Suppressor macrophage treated with lipopolysaccharide for 4 hours (primary cell): ENCODE data around the gene UNCX.

Experiments
- DNase-seq: peaks from one replicate; pipeline ENCODE4 v3.0.0-alpha.2; 2020

The UNCX gene

DNA sequence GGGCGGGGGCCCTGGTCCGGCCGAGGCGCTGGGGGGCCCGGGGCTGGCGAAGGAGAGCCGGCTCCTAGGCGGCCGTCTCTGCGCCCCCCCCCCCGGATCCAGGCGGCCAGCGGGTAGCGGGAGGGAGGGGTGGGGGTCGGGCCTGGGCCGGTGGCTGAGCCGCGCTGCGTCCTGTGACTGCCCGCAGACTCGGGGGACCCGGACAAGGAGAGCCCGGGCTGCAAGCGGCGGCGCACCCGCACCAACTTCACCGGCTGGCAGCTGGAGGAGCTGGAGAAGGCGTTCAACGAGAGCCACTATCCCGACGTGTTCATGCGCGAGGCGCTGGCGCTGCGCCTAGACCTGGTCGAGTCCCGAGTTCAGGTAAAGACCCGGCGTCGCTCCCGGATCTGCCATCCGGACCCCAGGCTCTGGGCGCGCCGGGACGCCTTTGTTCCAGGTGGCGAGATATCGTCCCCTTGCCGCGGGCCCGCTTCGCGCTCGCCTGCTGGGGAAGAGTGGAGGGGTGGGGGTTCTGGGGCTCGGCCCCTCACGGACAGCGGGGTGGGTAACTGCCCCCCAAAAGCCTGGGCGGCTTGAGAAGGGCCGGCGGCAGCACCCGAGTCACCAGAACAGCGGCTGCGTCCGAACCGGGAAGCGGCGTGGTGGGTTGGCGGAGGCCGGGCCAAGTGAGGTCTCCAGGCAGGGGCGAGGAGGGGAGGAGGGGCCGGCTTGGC, 819 bp downstream of the UNCX start:
- no peak for DNase-seq

DNA sequence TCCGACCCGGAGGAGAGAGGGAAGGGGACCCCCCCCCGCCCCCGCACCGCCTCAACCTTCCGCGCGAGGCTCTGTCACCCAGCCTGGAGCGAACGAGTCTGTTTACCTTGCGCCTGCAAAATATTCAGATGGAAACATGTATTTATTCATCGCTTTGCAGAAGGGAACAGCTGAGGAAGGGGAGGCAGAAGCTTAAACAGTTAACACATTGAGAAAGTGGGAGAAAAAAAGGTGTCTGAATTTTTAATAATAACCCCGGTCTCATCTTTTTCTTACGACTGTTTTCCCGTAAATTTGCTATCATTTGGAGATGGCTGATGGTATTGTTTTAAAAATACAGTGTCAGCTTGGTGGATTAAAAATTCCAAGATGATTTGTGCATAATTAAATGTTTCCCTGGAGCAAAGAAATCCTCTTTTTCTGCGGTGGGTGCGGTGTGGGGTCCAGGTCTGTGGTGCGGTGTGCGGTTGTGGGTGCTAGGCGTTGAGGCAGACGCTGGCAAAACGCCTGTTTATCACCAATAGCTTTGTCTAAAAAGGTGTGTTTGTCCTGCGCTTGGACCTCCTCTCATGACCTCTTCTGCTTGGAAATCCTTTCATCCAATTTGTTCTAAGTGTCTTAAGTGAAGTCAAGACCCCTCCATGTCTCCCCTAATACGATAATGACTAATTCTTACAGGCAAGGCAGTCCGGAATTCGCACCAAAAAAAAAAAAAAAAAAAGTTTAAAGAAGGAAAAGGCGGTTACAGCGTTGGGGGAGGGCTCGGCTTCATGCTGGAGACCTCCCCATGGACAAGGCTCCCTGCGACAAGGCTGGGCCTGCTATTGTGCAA, 1.6 kb downstream of the UNCX start:
- DNase-seq, result no peak

DNA sequence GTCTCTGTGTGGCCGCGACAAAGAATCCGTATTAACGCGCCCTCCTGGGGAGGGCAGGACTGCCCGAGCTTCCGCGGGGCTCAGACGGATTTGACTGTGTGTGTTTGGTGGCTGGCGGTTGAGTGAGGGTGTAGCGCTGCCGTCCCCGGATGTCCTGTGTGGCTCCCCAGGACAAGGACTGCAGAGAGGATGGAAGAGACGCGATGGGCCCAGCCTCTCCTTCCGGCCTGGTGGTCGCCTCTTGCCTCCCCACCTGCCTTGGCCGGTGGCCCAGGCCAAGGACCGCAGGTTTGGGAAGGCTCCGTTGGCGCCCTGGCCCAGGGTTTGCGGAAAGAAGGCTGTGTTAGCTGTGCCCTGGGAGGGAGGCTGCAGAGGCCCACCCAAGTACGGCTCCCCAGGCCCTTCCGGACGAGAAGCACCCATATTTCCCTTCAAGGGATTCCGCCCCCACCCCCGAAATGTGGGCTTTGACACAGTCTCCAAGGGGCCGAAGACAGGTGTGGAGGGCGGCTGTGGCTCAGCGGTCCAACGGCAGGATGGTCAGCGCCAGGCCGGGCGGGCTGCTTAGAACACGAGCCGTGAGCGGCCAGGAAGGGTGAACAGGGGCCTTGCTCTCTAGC, 2.3 kb downstream of the UNCX start:
- no peak for DNase-seq

DNA sequence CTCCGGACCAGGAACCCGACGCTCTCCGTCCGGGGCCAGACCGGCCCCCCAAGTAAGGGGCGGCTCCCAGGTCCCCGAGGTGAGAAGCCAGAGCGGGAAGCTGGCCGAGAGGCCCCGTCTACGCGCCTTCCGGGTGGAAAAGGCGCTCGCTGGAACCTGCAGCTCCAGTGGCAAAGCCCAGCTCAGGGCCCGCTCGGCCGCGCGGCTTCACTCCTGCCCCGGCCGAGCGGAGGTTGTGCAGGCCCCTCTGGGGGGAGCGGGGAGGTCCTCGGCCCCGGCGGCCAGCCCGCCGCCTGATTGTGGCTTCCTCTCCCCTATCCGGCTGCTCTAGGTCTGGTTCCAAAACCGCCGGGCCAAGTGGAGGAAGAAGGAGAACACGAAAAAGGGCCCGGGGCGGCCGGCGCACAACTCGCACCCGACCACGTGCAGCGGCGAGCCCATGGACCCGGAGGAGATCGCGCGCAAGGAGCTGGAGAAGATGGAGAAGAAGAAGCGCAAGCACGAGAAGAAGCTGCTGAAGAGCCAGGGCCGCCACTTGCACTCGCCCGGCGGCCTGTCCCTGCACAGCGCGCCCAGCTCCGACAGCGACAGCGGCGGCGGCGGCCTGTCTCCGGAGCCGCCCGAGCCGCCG, 2.9 kb downstream of the UNCX start:
- DNase-seq, result no peak

DNA sequence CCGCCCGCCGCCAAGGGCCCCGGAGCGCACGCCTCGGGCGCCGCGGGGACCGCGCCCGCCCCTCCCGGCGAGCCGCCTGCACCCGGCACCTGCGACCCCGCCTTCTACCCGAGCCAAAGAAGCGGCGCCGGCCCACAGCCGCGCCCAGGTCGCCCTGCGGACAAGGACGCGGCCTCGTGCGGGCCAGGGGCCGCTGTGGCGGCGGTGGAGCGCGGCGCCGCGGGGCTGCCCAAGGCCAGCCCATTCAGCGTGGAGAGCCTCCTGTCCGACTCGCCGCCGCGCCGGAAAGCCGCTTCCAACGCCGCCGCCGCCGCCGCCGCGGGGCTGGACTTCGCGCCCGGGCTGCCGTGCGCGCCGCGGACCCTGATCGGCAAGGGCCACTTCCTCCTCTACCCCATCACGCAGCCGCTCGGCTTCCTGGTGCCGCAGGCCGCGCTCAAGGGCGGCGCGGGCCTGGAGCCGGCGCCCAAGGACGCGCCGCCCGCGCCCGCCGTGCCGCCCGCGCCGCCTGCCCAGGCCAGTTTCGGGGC, 3.5 kb downstream of the UNCX start:
- no peak for DNase-seq

DNA sequence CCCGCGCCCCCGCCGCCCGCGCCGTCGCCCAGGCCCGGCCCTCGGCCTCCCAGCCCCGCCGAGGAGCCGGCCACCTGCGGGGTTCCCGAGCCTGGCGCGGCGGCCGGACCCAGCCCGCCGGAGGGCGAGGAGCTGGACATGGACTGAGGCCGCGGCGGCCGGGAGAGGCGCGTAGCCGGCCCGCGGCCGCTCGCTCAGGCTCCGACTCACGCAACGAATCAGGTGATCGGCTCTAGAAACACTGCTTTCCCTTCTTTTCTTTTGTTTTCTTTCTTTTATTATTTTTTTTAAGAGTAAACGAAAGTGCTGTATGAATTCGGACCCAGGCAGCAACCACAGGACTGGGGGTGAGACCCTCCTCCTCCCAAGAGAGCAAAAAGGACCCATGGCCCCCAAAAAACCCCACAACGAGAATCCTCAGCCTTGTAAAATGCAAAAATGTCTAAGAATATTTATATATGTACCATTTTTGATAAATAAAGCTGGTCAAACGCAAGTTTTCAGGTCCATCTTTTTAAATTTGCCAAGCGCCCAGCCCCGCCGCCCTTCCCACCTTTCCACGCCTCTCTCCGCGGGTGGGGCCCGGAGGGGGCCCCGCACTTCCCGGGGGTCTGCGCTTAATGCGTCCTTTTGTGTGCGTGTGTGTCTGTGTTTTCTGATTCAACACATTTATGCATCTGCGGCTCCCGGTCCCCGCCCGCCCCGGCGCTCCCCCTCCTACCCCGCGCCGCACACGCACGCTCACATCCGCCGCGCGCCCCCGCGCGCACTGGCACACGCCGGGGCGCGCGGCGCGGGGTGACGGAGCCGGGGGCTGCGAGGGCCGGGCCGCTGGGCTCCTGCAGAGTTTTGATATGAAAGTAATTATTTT, 4.4 kb downstream of the UNCX start:
- DNase-seq, result no peak

DNA sequence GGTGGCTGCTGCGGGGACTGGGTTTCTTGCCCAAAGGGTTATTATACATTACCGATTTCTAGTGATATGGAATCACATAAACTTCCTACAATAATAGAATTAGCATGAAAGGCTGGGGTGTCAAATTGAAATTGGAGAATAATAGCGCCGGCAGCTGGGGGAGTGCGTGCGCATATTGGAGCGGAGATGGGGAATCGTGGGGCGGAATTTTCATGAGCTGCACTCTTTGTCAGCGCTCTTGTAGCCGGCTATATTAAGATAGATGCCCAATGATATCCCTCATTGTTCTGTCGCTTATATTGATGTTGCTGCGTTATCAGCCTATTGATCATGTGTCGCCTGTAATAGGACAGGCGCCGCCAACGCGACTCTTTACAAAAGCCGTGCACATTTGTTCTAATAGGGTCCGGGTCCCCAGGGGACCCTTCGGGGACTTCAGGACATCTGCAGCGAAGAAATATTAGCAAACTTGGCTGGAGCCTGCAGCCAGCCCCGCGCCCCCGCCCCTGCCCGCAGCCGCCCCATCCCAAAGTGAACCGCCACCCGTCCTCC, 5.1 kb downstream of the UNCX start:
- no peak for DNase-seq

DNA sequence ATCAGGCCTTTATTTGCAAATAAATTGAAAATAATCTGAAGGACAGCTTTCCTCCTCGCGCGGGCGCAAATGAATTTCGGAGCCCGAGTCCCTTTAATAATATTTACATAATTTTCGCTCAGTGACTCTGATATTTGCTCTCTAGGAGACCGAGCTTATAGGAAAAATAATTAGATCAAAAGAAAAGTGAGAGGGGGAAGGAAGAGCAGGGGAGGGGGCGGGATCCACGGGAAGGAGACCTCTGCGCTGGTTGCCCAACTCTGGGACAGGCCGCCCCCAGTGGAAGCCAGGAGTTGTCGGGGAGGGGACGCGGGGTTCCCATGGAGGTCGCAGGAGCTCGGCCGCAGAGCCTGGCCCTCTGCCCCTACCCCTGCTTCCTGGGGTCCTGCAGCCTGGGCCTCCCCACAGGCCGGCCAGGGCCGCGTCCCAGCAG, 5.8 kb downstream of the UNCX start:
- DNase-seq, result no peak

DNA sequence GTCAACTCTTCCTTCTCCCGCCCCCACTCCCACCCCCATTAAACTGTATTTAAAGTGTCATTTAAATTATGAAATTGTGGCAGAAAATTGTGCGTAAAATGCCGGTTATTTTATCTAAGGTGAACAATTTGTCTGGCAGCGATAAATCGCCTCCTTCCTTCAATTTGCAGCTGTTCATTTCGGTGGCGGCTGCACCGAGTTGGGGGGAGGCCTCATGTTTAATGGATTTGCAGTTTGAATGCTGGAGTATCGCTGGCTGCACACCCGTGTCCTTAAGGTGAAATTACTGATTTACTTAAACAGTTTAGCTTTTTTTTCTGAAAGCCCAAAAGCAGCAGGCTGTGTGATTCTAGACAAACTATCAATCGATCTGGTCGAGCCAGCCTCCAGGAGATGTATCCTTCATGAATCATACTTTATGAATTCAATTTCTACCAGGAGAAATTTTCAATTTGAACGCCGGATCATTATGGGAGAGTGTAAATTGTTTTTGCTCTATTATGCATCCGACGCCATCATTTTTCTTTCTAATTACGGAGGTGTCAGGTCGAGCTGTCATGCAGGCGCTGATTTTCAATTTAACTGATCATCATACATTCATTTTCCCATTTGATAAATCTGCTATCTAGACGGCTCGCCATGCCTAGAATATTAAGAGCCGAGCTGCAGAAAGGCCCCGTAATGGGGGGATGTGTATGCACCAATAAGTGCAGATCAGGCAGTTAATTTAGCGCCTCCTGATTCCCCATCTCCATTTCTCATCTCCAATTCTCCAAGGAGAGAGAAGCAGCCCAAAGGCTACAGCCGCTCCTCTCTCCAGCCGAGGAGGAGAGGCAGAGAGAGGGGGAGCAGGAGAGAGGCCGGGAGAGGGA, 6.5 kb downstream of the UNCX start:
- DNase-seq, result no peak

DNA sequence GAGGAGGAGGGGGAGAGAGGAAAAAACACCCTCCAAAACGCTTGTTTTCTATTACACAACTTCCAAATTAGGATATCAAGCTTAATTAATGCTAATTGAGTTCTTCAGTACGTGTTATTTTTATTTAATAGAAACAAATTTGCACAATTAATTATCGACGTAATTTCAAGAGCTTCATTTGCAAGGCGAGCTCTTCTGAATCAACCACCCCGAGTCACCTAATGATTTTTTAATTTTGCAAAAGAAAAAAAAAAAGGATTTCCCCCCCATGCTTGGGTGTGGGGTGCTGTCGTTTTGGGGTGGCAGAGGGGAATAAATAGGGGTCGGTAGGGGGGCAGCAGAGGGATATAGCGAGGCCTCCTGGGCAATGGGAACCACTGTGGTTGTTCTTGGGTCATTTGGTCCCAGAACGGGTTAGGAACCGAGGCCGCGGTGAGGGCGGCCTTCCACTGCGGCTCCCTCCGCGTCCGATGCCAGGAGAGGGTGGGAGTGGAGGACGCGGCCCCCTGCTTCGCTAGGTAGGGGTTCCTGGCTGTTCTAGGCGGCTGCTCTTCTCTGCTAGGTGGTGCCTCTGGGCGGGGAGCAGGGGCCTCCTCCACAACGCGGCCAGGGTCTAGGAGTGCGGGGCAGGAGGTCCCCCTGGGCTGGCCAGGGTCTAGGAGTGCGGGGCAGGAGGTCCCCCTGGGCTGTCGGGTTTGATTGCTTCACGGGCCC, 7.3 kb downstream of the UNCX start:
- DNase-seq, result no peak

DNA sequence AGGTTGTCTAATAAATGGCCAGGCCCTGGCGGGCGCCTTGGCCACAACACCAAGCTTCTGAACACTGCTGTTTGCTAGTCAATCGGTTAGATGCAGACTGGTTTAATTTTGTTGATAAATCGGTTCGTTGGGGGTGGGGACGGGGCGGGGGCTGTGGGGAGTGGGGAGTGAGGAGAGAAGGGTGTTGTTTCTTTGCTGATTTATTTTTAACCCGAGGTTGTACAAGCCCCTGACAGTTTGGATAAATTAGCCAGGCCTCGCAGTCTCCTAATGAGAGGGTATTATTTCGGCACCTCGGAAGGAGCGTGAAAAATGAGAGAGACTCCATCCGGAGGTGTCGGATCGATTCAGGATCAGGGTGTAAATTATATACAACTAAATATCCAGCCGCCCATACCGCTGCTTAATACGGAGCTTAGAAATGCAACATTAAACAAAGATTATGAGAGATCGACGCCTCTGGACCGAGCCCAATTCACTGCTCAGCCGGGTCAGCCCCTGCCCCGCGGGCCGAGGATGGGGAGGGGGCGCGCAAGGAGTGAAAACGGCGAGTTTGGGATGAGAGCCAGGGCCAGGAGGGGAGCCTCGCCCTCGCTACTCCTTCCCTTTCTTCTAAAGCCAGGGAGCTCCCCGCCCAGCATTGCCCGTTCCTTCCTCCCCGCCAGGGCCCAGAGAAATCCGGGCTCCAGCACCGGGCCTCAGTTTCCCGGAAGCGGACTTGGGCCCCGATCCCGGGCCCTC, 8.0 kb downstream of the UNCX start:
- no peak for DNase-seq

DNA sequence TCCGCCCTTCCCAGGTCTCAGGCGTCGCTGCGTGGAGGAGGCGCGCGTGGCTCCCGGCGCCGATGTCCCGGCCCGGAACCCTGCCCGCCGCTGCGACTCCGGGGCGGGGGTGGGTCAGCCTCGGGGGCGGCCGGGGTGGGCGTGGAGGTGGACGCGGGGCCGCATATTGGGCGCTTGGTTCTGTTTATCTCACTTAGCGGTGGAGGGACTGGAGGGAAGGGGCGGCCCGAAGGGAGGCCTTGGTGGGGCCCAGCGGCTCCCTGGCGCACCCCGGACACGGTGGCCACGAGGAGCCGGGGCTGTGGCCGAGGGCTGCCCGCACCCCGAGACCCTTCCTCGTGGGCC, 8.6 kb downstream of the UNCX start:
- DNase-seq, result no peak

DNA sequence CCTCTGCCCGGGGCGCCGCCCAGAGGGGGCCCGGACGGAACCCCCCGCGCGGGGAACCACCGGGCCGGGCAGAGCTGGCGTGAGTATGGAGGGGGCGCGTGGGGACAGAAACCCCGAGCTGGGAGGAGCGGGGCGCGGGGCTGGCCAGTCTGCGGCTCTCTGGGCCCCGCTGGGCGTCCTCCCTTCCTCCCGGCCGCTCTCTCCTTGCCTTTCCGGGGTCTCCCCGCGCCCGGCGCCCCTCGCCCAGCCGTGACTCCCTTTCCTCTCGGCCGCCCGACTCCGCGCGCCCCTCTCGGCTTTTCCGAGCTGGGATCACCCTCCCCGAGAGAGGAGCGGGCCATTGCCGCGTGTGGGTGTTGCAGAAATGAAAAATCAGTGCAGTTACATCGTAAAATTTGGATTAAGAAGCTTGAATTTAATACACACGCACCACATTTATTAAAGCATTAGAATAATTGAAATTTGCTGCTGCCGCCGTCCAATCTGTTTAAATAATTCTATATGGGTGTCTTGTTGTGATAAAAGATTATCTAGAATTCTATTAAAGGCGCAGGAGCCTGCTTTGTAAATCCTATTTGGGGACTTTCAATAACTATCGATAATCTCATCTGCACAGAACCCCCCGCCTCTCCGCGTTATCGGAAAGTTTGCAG, 9.1 kb downstream of the UNCX start:
- no peak for DNase-seq

DNA sequence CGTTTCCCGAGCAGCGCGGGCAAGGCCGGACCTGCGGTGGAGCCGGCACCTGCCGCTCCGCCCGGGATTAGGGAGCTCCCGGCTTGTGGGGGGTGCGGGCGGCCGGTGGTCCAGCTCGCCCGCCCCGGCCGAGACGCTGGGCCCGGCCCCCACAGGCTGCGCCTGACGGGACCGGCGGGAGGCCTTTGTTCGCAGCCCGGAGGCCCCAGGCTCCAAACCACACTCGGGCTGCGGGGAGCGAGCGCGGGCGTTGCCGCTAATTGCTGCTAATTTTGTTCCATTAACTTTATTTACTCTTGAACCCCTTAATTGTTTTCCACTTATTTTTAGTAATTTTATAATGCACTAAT, 9.6 kb downstream of the UNCX start:
- no peak for DNase-seq

DNA sequence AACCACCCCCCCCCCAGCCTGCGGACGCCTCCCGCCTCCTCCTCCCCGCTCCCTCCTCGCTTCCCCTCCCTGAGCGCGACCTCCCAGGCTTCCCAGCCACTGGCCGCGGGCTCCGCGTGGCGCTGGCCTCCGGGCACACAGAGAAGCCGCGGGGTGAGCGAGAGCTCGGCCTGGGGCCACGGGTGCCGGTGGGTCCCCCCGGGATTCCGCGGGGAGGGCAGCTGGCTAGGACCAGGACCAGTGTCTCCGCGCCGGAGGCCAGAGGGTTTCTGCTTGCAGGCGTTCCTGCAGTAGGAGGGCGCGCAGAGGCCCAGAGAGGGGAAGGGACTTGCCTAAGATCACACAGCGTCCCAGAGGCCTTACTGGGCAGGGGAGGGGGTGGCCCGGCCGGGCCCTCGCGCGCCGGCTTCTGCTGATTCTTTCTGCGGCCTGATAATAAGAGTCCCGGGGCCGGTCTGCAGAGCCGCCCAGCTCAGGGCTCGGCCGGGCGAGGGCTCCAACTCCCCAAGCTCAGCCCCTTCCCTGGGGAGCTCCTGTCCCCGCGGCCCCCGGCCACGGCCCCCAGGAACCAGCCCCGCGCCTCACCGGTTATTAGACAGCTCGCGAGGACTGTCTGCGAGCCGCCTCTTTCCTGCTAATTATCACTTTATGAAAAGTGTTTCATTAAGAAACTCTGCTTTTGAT, 10.1 kb downstream of the UNCX start:
- no peak for DNase-seq

DNA sequence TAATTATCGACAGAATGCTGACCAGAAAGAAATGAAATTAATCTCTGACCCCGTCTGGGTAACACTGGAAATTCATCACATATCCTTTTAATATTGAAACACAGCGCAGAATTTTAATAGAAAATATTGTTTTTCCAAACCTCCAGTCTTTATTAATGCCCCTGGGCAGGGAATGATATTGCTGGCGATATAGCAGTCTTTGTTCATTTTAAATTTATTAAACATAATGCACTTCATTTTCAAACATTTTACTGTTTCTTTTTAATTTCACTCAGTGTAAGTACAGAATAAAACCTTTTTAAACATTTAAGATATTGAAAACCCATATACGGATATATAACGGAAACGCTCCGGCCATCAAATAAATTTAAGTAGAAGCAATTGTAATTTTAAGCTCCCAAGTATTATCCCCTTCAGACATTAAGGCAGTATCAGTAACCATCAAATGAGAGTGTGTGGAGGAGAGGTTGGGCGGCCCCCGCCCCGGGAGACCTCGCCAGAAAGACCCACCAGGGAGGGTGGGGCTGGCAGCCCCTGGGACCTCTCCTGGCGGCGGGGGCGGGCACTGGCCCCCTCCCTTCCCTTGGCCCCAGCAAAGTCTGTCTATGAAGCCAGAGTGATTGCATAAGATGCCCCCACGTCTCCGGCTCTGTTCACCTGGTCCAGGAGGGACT, 10.8 kb downstream of the UNCX start:
- DNase-seq, result no peak

DNA sequence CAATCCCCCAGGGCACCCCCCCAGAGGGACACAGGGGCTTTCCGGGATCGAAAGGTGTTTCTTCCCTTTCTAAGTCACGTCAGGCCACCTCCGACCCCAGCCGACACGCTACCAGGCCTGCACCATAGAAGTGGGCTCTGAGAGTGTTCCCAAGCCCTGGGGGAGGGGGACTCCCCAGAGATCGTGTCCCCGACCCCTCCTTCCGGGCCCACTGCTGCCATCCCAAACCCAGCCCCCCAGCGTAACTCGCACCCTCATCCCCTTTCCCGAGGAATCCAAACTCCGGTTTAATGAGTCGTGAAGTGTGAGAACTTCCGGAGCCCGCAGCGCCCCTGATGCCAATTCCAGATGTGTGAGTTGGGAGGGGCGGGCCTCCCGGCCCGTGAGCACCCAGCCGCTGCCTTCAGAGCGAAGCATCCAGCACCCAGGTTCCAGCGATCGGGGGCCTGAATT, 11.3 kb downstream of the UNCX start:
- no peak for DNase-seq
